ENCODE results near the gene NFYA. TPM values are rescaled to one million over a fixed set of nuclear protein-coding genes. Genes with fewer than 3 reads are reported as not detected.

The NFYA gene
- total and polyA plus RNA-seq, 8 donors, result 16.4 to 58.6 (median 52.6) TPM

GRCh38 chr6:41027799-41028560, 44.8 kb upstream of the NFYA start:
- Histone ChIP-seq H3K4me3 (peak overlapping the region; percentile 53 to 56), H3K9me3 (no peaks in the 10 kb centered on the region), H3K27me3 (no peaks in the 10 kb centered on the region), H3K36me3 (no peaks in the 10 kb centered on the region), H3K4me1 (peaks cover 13 to 18% of the 10 kb centered on the region in 2 donors), H3K27ac (peak overlapping the region; percentile 17 to 77)
- intact Hi-C loops (cut with DNase I), result no loop called here
- DNase-seq, result peak; percentile 79 to 99 (median 87)
- TF ChIP-seq CTCF (IDR thresholded peaks at IDR 0.05), result peak; percentile 100
- peak; percentile 99 for ATAC-seq

- no peak for DNase-seq
- TF ChIP-seq CTCF (IDR thresholded peaks at IDR 0.05), result no peak
- Histone ChIP-seq H3K27ac (peak overlapping the region; percentile 17 to 77), H3K4me1 (peaks cover 13 to 18% of the 10 kb centered on the region in 2 donors), H3K27me3 (no peaks in the 10 kb centered on the region), H3K36me3 (peaks cover 0 to 1% of the 10 kb centered on the region in 2 donors), H3K4me3 (peak overlapping the region; percentile 53 to 56), H3K9me3 (no peaks in the 10 kb centered on the region)
- intact Hi-C loops (cut with DNase I), result no loop called here
- ATAC-seq, result peak; percentile 69
Measured at GRCh38 chr6:41028561-41029412, 44.0 kb upstream of the NFYA start.

GRCh38 chr6:41032830-41033229, 39.9 kb upstream of the NFYA start:
- no peak overlapping the region for H3K27ac ChIP-seq
- no peaks in the 10 kb centered on the region for H3K27me3 ChIP-seq
- intact Hi-C loops (cut with DNase I), result no loop called here
- peaks cover 0 to 4% of the 10 kb centered on the region in 2 donors for H3K36me3 ChIP-seq
- no peaks in the 10 kb centered on the region for H3K9me3 ChIP-seq
- H3K4me1 ChIP-seq, result peaks cover 8 to 11% of the 10 kb centered on the region in 2 donors
- no peak for ATAC-seq
- no peak overlapping the region for H3K4me3 ChIP-seq
- no peak for TF ChIP-seq CTCF (IDR thresholded peaks at IDR 0.05)
- no peak for DNase-seq

- intact Hi-C loops (cut with DNase I), result no loop called here
- H3K36me3 ChIP-seq, result peaks cover 0 to 4% of the 10 kb centered on the region in 2 donors
- H3K27ac ChIP-seq, result no peak overlapping the region
- H3K4me3 ChIP-seq, result no peak overlapping the region
- DNase-seq (no peak), ATAC-seq (no peak)
- peaks cover under 1 to 3% of the 10 kb centered on the region in 2 donors for H3K4me1 ChIP-seq
- H3K9me3 ChIP-seq, result no peaks in the 10 kb centered on the region
- no peaks in the 10 kb centered on the region for H3K27me3 ChIP-seq
- TF ChIP-seq CTCF (IDR thresholded peaks at IDR 0.05), result no peak
Measured at GRCh38 chr6:41033776-41034175, 39.0 kb upstream of the NFYA start.

- peak; percentile 48 for ATAC-seq
- no peak overlapping the region for H3K4me3 ChIP-seq
- no peaks in the 10 kb centered on the region for H3K4me1 ChIP-seq
- TF ChIP-seq CTCF (IDR thresholded peaks at IDR 0.05), result no peak
- H3K36me3 ChIP-seq, result peaks cover 0 to 4% of the 10 kb centered on the region in 2 donors
- H3K9me3 ChIP-seq, result no peaks in the 10 kb centered on the region
- no peaks in the 10 kb centered on the region for H3K27me3 ChIP-seq
- no peak for DNase-seq
- H3K27ac ChIP-seq, result no peak overlapping the region
- intact Hi-C loops (cut with DNase I), result no loop called here
Measured at GRCh38 chr6:41036186-41036585, 36.6 kb upstream of the NFYA start.

All from left lung (tissue), 10 donors.